Thyroid gland (tissue), 4 donors: Measurements from ENCODE around the gene GGT1. TPM values are rescaled to one million over a fixed set of nuclear protein-coding genes. Genes with fewer than 3 reads are reported as not detected.

ENCODE experiments used
- DNase-seq, 2 donors: peaks; one replicate each; pipeline ENCODE4 v3.0.0-alpha.2; 2019
- H3K27ac ChIP-seq, 3 donors: fragments of 200-600 bp; sonication (generic); 1 replicate in 2 of 3; 2 replicates in 1 of 3; pipeline ENCODE4 v1.5.1; 2016 to 2019; ENCODE audit warnings: mild to moderate bottlenecking in 1 of 3, moderate library complexity in 1 of 3
- H3K27me3 ChIP-seq: fragments of 200-600 bp; sonication (generic); one replicate; pipeline ENCODE4 v1.5.1; 2019
- H3K36me3 ChIP-seq, 2 donors: fragments of 200-600 bp; sonication (generic); one replicate each; pipeline ENCODE4 v1.5.1; 2016 to 2019
- H3K4me1 ChIP-seq, 2 donors: fragments of 200-600 bp; sonication (generic); one replicate each; pipeline ENCODE4 v1.5.1; 2017 to 2019
- H3K4me3 ChIP-seq, 3 donors: fragments of 200-600 bp; sonication (generic); replicated peaks in 1 of 3; 1 replicate in 2 of 3; 2 replicates in 1 of 3; pipeline ENCODE4 v1.5.1; 2016; ENCODE audit warnings: mild to moderate bottlenecking in 1 of 3
- H3K9me3 ChIP-seq: fragments of 200-600 bp; sonication (generic); one replicate; pipeline ENCODE4 v1.5.1; 2017
- CTCF ChIP-seq, 6 experiments: fragments of 200-600 bp in 3 of 6; fragments of 450-650 bp in 3 of 6; sonication (generic) in 3 of 6; IDR thresholded peaks; one replicate each; pipeline ENCODE4 v1.5.1; 2016 to 2019; ENCODE audit warnings: antibody characterized with exemption in 6 of 6, mild to moderate bottlenecking in 2 of 6, inconsistent platforms in 1 of 6, moderate library complexity in 1 of 6
- POLR2A ChIP-seq, 2 donors: fragments of 450-650 bp; IDR thresholded peaks; one replicate each; pipeline ENCODE4 v1.6.1; 2017; ENCODE audit warnings: antibody characterized with exemption in 2 of 2, mild to moderate bottlenecking in 2 of 2, moderate library complexity in 1 of 2
- WGBS, 2 donors: methylation state at CpG; one replicate each; pipeline ENCODE4 v1.1.5; 2017; 5-methylcytosine and 5-hydroxymethylcytosine counted together
- intact Hi-C: fragments of 100-400 bp; cut with DNase I; formaldehyde crosslinking; loops from one replicate; pipeline ENCODE4 v1.15.1; 2023
- total RNA-seq, 4 donors: library from RNA; depleted of rRNA; stranded (reverse); fragments of >200 nt; gene quantifications; one replicate each; pipeline ENCODE4 v1.2.3, GENCODE V29; 2016

GGT1 gene
- total RNA-seq, 4 donors from 2014 or later, result 15.5 to 20.7 (median 18.2) TPM

- DNase-seq, result no peak
- no peak for TF ChIP-seq CTCF (IDR thresholded peaks at IDR 0.05)
- no peak for TF ChIP-seq POLR2A (IDR thresholded peaks at IDR 0.05)
- Histone ChIP-seq H3K36me3 (peaks cover 14 to 20% of the 10 kb centered on the region in 2 donors), H3K9me3 (no peaks in the 10 kb centered on the region), H3K27ac (no peak overlapping the region), H3K27me3 (no peaks in the 10 kb centered on the region), H3K4me1 (peaks cover 12% of the 10 kb centered on the region in 2 donors), H3K4me3 (no peak overlapping the region)
- 66 to 78% methylated on average over 4 of the region's 4 CpGs for WGBS, 2 donors
- intact Hi-C loops, result no loop called here
Observed at GRCh38 chr22:24559471-24559870, 43.5 kb upstream of the GGT1 start.

GRCh38 chr22:24563246-24563645 is 39.7 kb upstream of the GGT1 start:
- Histone ChIP-seq H3K4me3 (no peak overlapping the region), H3K27me3 (no peaks in the 10 kb centered on the region), H3K9me3 (no peaks in the 10 kb centered on the region), H3K27ac (no peak overlapping the region), H3K4me1 (peaks cover 11 to 15% of the 10 kb centered on the region in 2 donors), H3K36me3 (peaks cover 17 to 24% of the 10 kb centered on the region in 2 donors)
- WGBS, 2 donors, result 92 to 96% methylated on average over 2 of the region's 2 CpGs
- no peak for TF ChIP-seq POLR2A (IDR thresholded peaks at IDR 0.05)
- TF ChIP-seq CTCF (IDR thresholded peaks at IDR 0.05), result no peak
- DNase-seq, result no peak
- intact Hi-C loops, result no loop called here

- Histone ChIP-seq H3K9me3 (no peaks in the 10 kb centered on the region), H3K27me3 (no peaks in the 10 kb centered on the region), H3K27ac (no peak overlapping the region), H3K36me3 (peaks cover 17 to 28% of the 10 kb centered on the region in 2 donors), H3K4me3 (no peak overlapping the region), H3K4me1 (peaks cover 11 to 15% of the 10 kb centered on the region in 2 donors)
- TF ChIP-seq POLR2A (IDR thresholded peaks at IDR 0.05) (no peak), CTCF (IDR thresholded peaks at IDR 0.05) (no peak)
- intact Hi-C loops, result no loop called here
- 82 to 85% methylated on average over 2 of the region's 2 CpGs for WGBS, 2 donors
- no peak for DNase-seq
Observed at GRCh38 chr22:24564376-24565058, 38.5 kb upstream of the GGT1 start.

- DNase-seq, result no peak
- 84 to 86% methylated on average over 2 of the region's 2 CpGs for WGBS, 2 donors
- TF ChIP-seq CTCF (IDR thresholded peaks at IDR 0.05) (no peak), POLR2A (IDR thresholded peaks at IDR 0.05) (no peak)
- Histone ChIP-seq H3K36me3 (peaks cover 19 to 30% of the 10 kb centered on the region in 2 donors), H3K27me3 (no peaks in the 10 kb centered on the region), H3K27ac (no peak overlapping the region), H3K4me1 (peaks cover 11 to 15% of the 10 kb centered on the region in 2 donors), H3K4me3 (no peak overlapping the region), H3K9me3 (no peaks in the 10 kb centered on the region)
- intact Hi-C loops, result no loop called here
Observed at GRCh38 chr22:24565077-24565476, 37.9 kb upstream of the GGT1 start.

- Histone ChIP-seq H3K4me1 (peaks cover 11 to 15% of the 10 kb centered on the region in 2 donors), H3K27ac (peak overlapping the region in 1 of 3 donors; percentile 14), H3K27me3 (no peaks in the 10 kb centered on the region), H3K36me3 (peaks cover 25 to 30% of the 10 kb centered on the region in 2 donors), H3K4me3 (no peak overlapping the region), H3K9me3 (no peaks in the 10 kb centered on the region)
- no peak for TF ChIP-seq CTCF (IDR thresholded peaks at IDR 0.05)
- TF ChIP-seq POLR2A (IDR thresholded peaks at IDR 0.05), result no peak
- DNase-seq, result peak; percentile 48 to 63
- intact Hi-C loops, result no loop called here
- 52 to 61% methylated on average over 7 to 8 of the region's 8 CpGs for WGBS, 2 donors
Observed at GRCh38 chr22:24566899-24567511, 36.0 kb upstream of the GGT1 start.
